Osteocyte (in vitro differentiated cells): ENCODE measurements around the gene PANK3. TPM values are rescaled to one million over a fixed set of nuclear protein-coding genes. Genes with fewer than 3 reads are reported as not detected.
"Not testable (repeated sequence)": the region's sequence is repeated elsewhere in the genome, so short reads cannot be mapped to it uniquely, and the experiment has no call there.

Experiments used
- DNase-seq: peaks from one replicate; pipeline ENCODE4 v3.0.0; 2021; ENCODE audit warnings: mixed read lengths; ENCODE audit not compliant: unreplicated experiment; ENCODE audit errors: extremely low spot score
- H3K27ac Mint-ChIP-seq: one replicate; pipeline ENCODE4 v1.8.0; 2021; ENCODE audit warnings: mild to moderate bottlenecking, mixed read lengths; ENCODE audit not compliant: unreplicated experiment
- H3K27me3 Mint-ChIP-seq: one replicate; pipeline ENCODE4 v1.8.0; 2021; ENCODE audit warnings: mixed read lengths; ENCODE audit not compliant: unreplicated experiment
- H3K36me3 Mint-ChIP-seq: one replicate; pipeline ENCODE4 v1.8.0; 2021; ENCODE audit warnings: mixed read lengths; ENCODE audit not compliant: unreplicated experiment
- H3K4me1 Mint-ChIP-seq: one replicate; pipeline ENCODE4 v1.8.0; 2021; ENCODE audit warnings: mixed read lengths; ENCODE audit not compliant: unreplicated experiment
- H3K4me3 Mint-ChIP-seq: one replicate; pipeline ENCODE4 v1.8.0; 2021; ENCODE audit warnings: mild to moderate bottlenecking, moderate library complexity, mixed read lengths; ENCODE audit not compliant: unreplicated experiment
- H3K9me3 Mint-ChIP-seq: one replicate; pipeline ENCODE4 v1.8.0; 2021; ENCODE audit warnings: mixed read lengths; ENCODE audit not compliant: unreplicated experiment
- total RNA-seq: library from RNA; stranded (reverse); gene quantifications from 2 replicates; pipeline ENCODE4 v1.2.1, GENCODE V29; 2021
- TF ChIP-seq, protein P1 (sequence below): fragments of 200-600 bp; sonication (generic); IDR thresholded peaks from 2 replicates; pipeline ENCODE4 v1.5.0; 2021; ENCODE audit warnings: antibody characterized with exemption, mild to moderate bottlenecking, moderate library complexity

Gene PANK3
- total RNA-seq, 1 donor from 2014 or later: 70.8 TPM

GRCh38 chr5:168553377-168554130 lies 25.6 kb downstream of the PANK3 start:
- Mint-ChIP-seq H3K4me1 (peaks cover 23% of the 10 kb centered on the region), H3K27me3 (no peaks in the 10 kb centered on the region), H3K9me3 (no peaks in the 10 kb centered on the region), H3K4me3 (no peak overlapping the region), H3K36me3 (peaks cover 46% of the 10 kb centered on the region), H3K27ac (no peak overlapping the region)
- DNase-seq: no peak
- TF ChIP-seq, protein P1, sequence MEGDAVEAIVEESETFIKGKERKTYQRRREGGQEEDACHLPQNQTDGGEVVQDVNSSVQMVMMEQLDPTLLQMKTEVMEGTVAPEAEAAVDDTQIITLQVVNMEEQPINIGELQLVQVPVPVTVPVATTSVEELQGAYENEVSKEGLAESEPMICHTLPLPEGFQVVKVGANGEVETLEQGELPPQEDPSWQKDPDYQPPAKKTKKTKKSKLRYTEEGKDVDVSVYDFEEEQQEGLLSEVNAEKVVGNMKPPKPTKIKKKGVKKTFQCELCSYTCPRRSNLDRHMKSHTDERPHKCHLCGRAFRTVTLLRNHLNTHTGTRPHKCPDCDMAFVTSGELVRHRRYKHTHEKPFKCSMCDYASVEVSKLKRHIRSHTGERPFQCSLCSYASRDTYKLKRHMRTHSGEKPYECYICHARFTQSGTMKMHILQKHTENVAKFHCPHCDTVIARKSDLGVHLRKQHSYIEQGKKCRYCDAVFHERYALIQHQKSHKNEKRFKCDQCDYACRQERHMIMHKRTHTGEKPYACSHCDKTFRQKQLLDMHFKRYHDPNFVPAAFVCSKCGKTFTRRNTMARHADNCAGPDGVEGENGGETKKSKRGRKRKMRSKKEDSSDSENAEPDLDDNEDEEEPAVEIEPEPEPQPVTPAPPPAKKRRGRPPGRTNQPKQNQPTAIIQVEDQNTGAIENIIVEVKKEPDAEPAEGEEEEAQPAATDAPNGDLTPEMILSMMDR: no peak

DNA sequence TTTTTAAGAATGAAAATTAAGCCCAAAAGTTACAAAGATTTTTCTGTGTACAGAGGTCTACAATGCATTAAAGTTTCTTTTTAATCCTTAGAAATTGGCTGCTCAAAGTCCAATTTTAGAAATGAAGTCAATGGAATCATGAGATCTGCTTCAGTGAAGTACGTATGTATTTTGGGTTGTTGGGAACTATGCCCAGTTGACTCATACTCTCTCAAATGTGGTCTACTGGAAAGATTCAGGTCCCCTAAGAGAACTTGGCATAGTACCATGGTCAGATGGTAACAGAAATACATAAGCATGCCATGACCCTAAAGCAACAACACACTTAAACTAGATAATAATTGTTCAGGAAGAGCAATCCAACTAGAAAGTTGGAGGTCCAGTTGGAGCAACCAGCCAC lies 27.0 kb downstream of the PANK3 start:
- Mint-ChIP-seq H3K36me3 (peaks cover 48% of the 10 kb centered on the region), H3K4me3 (no peak overlapping the region), H3K27ac (peak overlapping the region; percentile 73), H3K27me3 (no peaks in the 10 kb centered on the region), H3K4me1 (peaks cover 23% of the 10 kb centered on the region), H3K9me3 (no peaks in the 10 kb centered on the region)
- TF ChIP-seq, protein P1: no peak
- no peak for DNase-seq

- Mint-ChIP-seq H3K27me3 (no peaks in the 10 kb centered on the region), H3K4me3 (no peak overlapping the region), H3K9me3 (no peaks in the 10 kb centered on the region), H3K4me1 (peaks cover 23% of the 10 kb centered on the region), H3K27ac (no peak overlapping the region), H3K36me3 (peaks cover 35% of the 10 kb centered on the region)
- TF ChIP-seq, protein P1: no peak
- DNase-seq: no peak
Observed at GRCh38 chr5:168550656-168551055, 28.5 kb downstream of the PANK3 start.

DNA sequence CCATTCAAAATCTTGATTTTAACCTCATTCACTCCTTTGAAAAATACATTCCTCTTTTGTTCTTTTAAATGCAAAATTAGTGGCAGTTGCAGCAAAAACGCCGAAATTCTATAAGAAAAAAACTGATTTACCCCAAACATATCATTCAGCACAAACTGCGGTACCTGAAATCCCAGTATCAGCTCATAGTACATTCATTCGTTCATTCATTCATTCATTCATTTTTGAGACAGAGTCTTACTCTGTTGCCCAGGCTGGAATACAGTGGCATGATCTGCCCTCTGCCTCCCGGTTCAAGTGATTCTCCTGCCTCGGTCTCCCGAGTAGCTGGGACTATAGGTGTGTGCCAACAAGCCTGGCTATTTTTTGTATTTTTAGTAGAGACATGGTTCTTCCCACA lies 29.6 kb downstream of the PANK3 start:
- peaks cover 34% of the 10 kb centered on the region for H3K36me3 Mint-ChIP-seq
- no peak for DNase-seq
- peaks cover 20% of the 10 kb centered on the region for H3K4me1 Mint-ChIP-seq
- H3K4me3 Mint-ChIP-seq: no peak overlapping the region
- peaks cover 4% of the 10 kb centered on the region for H3K9me3 Mint-ChIP-seq
- TF ChIP-seq, protein P1: no peak
- no peak overlapping the region for H3K27ac Mint-ChIP-seq
- H3K27me3 Mint-ChIP-seq: no peaks in the 10 kb centered on the region

- no peaks in the 10 kb centered on the region for H3K9me3 Mint-ChIP-seq
- H3K4me1 Mint-ChIP-seq: peaks cover 5% of the 10 kb centered on the region
- H3K4me3 Mint-ChIP-seq: no peak overlapping the region
- no peaks in the 10 kb centered on the region for H3K36me3 Mint-ChIP-seq
- H3K27ac Mint-ChIP-seq: no peak overlapping the region
- TF ChIP-seq, protein P1: no peak
- DNase-seq: no peak
- peaks cover 2% of the 10 kb centered on the region for H3K27me3 Mint-ChIP-seq
Observed at GRCh38 chr5:168537176-168537575, 42.0 kb downstream of the PANK3 start.

- DNase-seq, H3K27ac Mint-ChIP-seq, H3K4me3 Mint-ChIP-seq, H3K36me3 Mint-ChIP-seq, H3K9me3 Mint-ChIP-seq, H3K27me3 Mint-ChIP-seq: not testable (repeated sequence)
- H3K4me1 Mint-ChIP-seq: peaks cover 11% of the 10 kb centered on the region
Observed at GRCh38 chr5:168534351-168534750, 44.8 kb downstream of the PANK3 start.
